GM21528 (cell line): ENCODE measurements around the gene CCL20.

Experiments
- ATAC-seq: cut with Tn5 transposase; IDR thresholded peaks from one replicate; pipeline ENCODE4 v1.9.1; 2021; ENCODE audit warnings: mild to moderate bottlenecking, moderate library complexity; ENCODE audit not compliant: unreplicated experiment, low FRiP score

Gene CCL20

DNA sequence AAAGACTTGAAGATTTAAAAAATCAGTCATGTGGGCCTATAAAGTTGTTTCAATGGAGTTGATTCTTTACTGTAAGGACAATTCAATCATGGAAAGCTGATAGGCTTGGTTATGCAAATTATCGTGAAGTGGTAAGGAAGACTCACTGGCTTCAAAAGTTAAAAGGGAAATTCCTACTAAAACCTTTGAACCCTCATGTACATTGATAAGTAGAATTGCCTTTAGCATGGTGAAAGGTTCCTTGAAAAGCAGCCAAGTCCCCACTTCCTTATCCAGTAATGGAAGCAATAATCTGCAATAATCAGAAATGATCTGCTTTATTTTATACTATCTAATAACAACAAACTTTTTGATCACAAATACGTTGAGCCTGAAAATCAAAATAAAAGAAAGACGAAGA, 14.4 kb upstream of the CCL20 start:
- ATAC-seq = no peak

GRCh38 chr2:227802882-227803281, 10.8 kb upstream of the CCL20 start:
- ATAC-seq = no peak

- ATAC-seq = no peak
Measured at GRCh38 chr2:227804975-227805374, 8.7 kb upstream of the CCL20 start.

DNA sequence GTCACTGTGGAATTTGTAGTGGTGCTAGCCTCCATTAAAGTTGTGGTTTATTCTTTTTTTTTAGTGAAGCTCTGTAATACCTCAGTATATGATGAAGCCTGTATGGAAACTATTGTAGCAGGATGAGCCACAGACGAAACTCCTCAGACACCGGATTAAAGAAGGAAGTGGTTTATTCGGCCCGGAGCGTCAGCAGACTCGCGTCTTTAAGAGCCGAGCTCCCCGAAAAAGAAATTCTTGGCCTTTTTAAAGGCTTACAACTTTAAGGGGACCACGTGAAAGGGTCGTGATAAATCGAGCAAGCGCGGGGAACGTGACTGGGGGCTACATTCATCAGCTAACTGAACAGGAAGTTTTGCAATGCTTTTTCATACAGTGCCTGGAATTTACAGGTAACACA, 8.1 kb upstream of the CCL20 start:
- no peak for ATAC-seq

- no peak for ATAC-seq
Measured at GRCh38 chr2:227808936-227809335, 4.7 kb upstream of the CCL20 start.

- ATAC-seq = no peak
Measured at GRCh38 chr2:227812001-227812400, 1.6 kb upstream of the CCL20 start.

DNA sequence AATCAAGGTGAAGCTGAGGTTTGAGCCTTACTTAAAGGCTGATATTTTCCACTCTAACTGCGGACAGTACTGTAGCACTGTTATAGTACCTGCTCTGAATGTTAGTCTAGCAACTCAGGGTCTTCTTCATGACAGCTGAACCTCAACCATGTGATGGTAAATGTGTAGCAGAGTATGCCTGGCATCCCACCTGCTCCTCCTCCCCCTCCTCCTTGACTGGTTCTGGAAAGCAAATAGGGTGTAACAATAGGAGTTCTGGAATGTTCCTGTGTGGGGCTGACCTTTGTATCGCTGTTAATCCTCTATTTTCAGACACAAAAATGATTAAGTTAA, 447 bp upstream of the CCL20 start:
- ATAC-seq = no peak

- ATAC-seq = no peak
Measured at GRCh38 chr2:227815066-227815465, 1.4 kb downstream of the CCL20 start.

DNA sequence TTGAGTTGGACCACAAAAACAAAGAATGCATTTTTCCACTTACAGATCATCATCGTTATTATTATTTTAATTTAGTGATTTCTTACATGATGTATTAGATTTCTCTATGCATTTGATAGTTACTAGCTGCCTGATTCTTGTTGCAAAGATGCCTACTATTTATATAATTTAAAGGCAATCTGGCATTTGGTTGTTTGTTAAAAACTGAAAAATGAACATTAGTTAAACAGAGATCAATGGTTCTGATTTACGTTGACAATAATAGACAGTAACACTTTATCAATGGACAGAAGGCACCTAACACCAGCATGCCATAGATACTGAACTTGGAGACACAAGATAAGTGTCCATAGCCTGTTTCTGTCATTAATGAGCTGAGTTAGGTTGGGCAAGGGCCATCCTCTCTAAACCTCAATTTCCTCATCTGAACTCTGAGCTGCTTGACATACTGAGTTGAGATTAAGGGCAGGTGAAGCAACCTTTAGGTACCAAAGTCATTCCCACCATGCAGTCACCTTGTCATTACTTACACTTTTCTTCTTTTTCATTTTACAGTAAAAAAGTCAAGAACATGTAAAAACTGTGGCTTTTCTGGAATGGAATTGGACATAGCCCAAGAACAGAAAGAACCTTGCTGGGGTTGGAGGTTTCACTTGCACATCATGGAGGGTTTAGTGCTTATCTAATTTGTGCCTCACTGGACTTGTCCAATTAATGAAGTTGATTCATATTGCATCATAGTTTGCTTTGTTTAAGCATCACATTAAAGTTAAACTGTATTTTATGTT, 3.1 kb downstream of the CCL20 start:
- ATAC-seq = no peak

- no peak for ATAC-seq
Measured at GRCh38 chr2:227817336-227817735, 3.7 kb downstream of the CCL20 start.

DNA sequence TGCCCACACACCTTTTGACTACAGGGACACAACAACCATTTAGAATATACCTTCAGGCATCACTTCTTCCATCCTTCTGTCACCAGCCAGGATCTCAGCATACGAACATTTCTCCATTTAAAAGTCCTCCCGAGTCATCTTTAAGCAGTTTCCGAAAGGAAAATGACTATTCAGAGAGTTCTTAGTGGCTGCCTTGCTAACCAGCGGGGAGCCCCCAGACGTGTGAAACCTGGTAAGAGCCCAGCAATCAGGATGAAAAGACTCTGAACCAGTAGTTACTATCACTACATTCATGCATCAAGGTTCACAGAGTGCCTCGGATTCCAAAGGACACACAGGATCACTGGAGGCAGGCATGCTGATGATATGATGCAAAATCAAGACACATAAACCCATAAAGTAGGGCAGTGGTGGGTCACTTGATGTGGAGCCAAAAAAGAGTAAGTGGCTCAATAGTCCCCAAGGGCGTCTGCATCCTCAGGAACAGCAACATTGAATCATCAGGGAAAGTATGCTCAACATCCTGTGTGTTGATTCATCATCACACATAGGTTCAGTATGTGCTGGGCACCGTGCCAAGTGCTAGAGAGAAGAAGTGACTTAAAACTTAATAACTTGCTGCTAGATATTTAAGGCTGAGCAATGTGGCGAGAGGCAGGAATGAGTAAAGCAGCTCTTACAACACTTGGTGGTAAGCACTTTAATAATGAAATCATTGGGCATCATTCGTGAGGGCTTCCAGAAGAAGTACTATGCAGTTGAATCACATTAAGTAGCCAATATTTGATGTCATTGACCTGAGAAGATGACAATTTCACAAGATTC, 4.4 kb downstream of the CCL20 start:
- ATAC-seq = no peak

- ATAC-seq = no peak
Measured at GRCh38 chr2:227818675-227819397, 5.2 kb downstream of the CCL20 start.

GRCh38 chr2:227819398-227819697, 5.7 kb downstream of the CCL20 start:
- no peak for ATAC-seq

DNA sequence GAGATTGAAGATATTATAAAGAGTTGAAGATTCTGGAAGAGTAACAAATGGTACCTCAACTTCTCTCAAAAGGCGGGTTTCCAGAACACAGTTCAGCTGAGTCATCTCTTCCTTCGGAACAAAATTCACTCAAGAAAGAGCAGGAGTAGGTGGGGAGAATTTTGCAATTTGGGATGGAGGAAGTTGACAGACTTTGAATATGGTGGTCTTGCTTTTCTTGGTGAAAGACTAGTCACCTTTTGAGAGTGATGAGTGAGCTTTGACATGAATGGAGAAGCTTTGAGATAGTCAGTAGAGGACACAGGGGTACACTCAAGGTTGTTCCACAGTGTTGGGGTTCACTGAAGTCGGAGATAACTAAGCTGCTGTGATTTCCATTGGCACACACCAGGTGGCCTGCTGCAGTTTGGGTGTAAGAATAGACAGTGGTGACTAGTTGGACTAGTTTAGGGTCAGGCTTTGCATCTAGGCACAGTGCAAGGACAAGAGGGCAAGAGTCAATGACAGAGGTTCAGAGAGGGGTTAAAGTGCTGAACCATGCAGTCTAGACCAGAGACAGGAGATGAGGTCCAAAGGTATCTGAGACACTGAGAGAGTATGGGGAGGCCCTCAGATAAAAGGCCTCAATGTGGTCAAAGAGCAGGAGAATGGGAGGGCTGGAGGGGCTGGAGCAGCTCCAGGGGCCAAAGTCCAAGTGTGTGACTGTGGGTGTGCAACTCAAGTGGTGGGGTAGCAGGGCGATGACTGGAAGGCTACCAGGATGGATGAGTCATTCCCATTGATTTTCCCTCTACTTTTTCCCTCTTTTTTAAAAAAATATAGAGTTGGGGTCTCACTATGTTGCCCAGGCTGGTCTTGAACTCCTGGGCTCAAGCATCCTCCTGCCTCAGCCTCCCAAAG, 7.7 kb downstream of the CCL20 start:
- ATAC-seq = no peak

DNA sequence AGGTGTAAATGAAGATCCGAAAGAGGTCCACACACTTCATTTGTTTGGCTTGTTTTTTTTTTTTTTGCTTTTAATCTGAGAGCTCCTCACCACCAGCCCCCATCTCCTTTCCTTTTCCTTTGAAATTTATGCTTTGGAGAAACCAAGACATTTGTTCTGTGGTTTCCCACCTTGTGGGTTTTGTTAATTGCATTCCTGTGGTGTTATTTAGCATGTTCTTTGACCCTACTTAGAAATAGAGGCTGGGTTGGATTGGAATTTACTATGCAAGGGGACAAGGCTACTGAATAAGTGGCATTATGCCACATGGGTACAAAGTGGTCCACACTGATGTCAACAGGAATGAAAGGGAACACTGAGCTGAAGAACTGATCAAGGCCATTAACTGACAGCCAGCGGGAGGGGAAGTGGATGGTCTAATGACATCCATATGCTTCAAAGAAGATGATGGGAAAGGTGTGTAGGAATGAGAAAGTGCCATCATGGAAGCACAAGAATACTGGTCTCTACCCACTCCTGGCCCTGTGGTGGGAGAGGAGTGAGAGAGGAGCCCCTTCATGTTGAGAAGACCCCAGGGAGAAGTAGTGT, 8.9 kb downstream of the CCL20 start:
- no peak for ATAC-seq

GRCh38 chr2:227823922-227824321, 10.3 kb downstream of the CCL20 start:
- ATAC-seq = no peak

DNA sequence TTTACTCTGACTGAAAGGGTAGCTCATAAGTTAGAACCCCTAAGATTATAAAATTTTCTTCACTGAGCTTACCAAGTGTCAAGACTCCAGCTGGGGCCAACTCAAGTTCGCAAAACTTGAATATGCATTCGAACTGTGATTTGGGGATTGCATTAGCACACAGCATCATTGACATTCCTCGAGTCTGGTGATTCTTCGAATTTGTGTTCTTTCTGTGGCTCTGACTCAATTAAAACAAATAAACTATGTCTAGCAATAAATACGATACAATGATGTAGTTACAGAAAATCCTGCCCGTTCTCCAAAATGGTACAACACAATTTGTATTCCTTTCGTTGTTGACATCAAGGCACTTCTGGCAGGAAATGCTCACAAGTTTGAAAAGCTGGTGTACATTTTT, 11.1 kb downstream of the CCL20 start:
- no peak for ATAC-seq

DNA sequence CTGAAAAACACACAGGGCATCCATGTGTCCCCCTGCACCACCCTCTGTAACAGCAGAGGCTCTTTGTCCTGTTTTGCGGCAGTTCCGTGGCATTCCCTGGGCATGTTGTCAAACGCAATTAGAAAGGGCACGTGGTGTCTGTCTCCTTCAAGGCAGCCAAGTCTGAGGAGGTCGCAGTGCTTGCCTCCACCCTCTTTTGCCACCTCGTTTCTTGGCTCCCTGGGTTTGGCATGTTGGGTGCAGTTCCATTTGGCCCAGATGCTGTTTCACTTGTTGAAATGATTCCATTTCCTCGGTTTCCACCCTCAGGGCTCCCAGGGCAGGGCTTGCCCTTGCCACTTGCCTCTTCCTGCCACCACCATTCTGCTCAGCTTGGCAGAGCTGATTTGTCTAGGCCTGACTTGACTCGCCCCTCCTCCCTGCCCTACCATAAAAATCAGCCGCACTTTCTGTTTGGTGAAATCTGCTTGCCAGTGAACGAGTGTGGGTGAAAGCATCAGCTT, 12.4 kb downstream of the CCL20 start:
- ATAC-seq = no peak

- ATAC-seq = no peak
Measured at GRCh38 chr2:227826563-227826962, 12.9 kb downstream of the CCL20 start.

DNA sequence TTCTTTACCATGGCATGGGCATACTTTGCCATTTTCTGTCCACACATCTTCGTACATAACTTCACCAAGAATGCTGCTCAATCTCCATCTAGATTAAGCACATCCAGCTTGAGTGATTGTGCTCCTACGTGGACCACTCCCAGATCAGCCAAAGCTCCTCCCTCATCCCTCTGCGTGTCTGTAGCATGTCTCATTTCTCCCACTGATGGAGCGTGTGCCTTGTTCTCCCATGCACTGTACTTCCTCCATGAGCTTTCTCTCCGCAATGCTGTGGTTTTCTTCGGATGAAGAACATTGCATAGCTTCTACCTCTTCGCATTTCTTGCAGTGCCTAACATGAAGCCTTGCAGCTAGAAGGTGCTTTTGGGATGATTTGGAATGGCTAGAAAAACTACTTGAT, 13.5 kb downstream of the CCL20 start:
- ATAC-seq = no peak
